ENCODE measurements around the gene BEGAIN. TPM values are rescaled to one million over a fixed set of nuclear protein-coding genes. Genes with fewer than 3 reads are reported as not detected.

BEGAIN gene
- total and polyA plus RNA-seq, 9 of the 15 experiments (the other 6 are each of a cell fraction or from before 2014, with no cell fraction given) = 0.07 to 0.68 (median 0.55) TPM; not detected in 3

DNA sequence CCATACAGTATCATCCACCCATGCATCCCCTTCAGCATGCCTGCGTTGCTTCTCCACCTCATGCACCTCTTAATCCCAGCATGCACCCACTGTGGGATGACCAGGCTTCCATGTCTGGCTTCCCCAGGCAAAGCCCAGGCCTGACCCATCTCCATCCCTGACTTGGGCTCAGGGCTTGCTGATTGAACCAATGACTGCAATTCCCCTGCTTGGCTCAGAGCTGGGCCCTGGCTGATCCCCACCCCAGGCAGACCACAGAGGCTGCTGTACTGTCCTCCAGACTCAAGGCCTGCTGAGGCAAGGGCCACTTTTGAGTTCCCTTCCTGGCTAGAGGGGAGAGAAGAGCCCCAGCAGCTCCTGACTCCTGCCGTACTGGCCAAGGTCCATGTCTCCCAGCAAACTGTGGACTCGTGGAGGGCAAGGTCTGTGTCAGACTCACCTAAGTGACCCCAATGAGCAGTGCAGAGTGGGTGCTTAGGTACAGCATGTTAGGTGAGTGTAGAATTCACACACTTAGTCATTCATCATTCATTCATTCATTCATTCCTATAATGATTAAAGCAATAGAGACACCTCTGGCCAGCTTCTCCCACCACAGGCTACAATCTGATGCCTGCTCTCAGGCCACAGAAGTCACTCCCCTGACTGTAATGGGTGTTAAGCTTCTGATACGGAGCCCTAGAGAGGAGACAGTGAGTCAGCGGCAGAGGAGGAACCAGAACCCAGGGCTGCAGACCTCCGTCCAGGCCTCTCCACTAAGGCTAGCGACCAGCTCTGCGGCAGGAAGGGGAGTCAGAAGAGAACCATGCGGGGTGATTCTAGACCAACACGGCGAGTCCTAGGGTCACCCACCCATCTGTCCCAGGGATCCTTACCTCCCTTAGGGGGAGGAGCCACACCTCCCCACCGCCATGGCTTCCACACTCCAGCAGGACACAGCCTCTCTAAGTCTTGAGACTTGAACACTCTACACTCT, 2.9 kb downstream of the BEGAIN start (continued):
- TF ChIP-seq, protein P1, sequence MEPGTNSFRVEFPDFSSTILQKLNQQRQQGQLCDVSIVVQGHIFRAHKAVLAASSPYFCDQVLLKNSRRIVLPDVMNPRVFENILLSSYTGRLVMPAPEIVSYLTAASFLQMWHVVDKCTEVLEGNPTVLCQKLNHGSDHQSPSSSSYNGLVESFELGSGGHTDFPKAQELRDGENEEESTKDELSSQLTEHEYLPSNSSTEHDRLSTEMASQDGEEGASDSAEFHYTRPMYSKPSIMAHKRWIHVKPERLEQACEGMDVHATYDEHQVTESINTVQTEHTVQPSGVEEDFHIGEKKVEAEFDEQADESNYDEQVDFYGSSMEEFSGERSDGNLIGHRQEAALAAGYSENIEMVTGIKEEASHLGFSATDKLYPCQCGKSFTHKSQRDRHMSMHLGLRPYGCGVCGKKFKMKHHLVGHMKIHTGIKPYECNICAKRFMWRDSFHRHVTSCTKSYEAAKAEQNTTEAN (CRISPR knock-in tag; IDR thresholded peaks at IDR 0.05) = no peak
- TF ChIP-seq KDM1A (IDR thresholded peaks at IDR 0.05) = peak; percentile 68 to 73; a peak in 3 of 4 replicates
- TF ChIP-seq, protein P2, sequence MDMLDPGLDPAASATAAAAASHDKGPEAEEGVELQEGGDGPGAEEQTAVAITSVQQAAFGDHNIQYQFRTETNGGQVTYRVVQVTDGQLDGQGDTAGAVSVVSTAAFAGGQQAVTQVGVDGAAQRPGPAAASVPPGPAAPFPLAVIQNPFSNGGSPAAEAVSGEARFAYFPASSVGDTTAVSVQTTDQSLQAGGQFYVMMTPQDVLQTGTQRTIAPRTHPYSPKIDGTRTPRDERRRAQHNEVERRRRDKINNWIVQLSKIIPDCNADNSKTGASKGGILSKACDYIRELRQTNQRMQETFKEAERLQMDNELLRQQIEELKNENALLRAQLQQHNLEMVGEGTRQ (CRISPR knock-in tag; IDR thresholded peaks at IDR 0.05) = no peak
- no peak for TF ChIP-seq ESRRA (IDR thresholded peaks at IDR 0.05; ENCODE audit: borderline replicate concordance, low read depth)
- no peak for TF ChIP-seq EGR1 (conservative IDR thresholded peaks at IDR 0.05)
- TF ChIP-seq, protein P3, sequence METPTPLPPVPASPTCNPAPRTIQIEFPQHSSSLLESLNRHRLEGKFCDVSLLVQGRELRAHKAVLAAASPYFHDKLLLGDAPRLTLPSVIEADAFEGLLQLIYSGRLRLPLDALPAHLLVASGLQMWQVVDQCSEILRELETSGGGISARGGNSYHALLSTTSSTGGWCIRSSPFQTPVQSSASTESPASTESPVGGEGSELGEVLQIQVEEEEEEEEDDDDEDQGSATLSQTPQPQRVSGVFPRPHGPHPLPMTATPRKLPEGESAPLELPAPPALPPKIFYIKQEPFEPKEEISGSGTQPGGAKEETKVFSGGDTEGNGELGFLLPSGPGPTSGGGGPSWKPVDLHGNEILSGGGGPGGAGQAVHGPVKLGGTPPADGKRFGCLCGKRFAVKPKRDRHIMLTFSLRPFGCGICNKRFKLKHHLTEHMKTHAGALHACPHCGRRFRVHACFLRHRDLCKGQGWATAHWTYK (CRISPR knock-in tag; IDR thresholded peaks at IDR 0.05) = no peak
- 0 out of 2 replicates have a peak, but pooled peaks have one; percentile 20 for TF ChIP-seq NCOR1 (IDR thresholded peaks at IDR 0.05)
- no peak for TF ChIP-seq POLR2A (conservative IDR thresholded peaks at IDR 0.05)
- TF ChIP-seq, protein P4, sequence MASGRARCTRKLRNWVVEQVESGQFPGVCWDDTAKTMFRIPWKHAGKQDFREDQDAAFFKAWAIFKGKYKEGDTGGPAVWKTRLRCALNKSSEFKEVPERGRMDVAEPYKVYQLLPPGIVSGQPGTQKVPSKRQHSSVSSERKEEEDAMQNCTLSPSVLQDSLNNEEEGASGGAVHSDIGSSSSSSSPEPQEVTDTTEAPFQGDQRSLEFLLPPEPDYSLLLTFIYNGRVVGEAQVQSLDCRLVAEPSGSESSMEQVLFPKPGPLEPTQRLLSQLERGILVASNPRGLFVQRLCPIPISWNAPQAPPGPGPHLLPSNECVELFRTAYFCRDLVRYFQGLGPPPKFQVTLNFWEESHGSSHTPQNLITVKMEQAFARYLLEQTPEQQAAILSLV (tag; IDR thresholded peaks at IDR 0.05) = no peak
- TF ChIP-seq HLTF (IDR thresholded peaks at IDR 0.05) = no peak
- TF ChIP-seq NR1H2 (CRISPR knock-in tag; IDR thresholded peaks at IDR 0.05) = no peak
- TF ChIP-seq KLF13 (tag; IDR thresholded peaks at IDR 0.05; ENCODE audit: borderline replicate concordance, low read depth) = no peak
- TF ChIP-seq FOSL1 (tag; conservative IDR thresholded peaks at IDR 0.05) = peak; percentile 48; the same call in 1 of the 2 replicates
- TF ChIP-seq ZNF143 (CRISPR knock-in tag; IDR thresholded peaks at IDR 0.05) = no peak
- no peak for TF ChIP-seq MAFG (tag; conservative IDR thresholded peaks at IDR 0.05)
- TF ChIP-seq ZSCAN29 (IDR thresholded peaks at IDR 0.05) = no peak
- no peak for TF ChIP-seq ILK (tag; IDR thresholded peaks at IDR 0.05; ENCODE audit: borderline replicate concordance, low read depth)
- TF ChIP-seq ILF3 (IDR thresholded peaks at IDR 0.05; ENCODE audit: borderline replicate concordance) = no peak
- TF ChIP-seq MYBL2 (IDR thresholded peaks at IDR 0.05; ENCODE audit: low read depth) = no peak
- no peak for TF ChIP-seq MYBL2 (CRISPR knock-in tag; IDR thresholded peaks at IDR 0.05; ENCODE audit: borderline replicate concordance)
- peak; percentile 65 for TF ChIP-seq TCF3 (CRISPR knock-in tag; IDR thresholded peaks at IDR 0.05)
- TF ChIP-seq ZC3H8 (IDR thresholded peaks at IDR 0.05) = no peak
- no peak for TF ChIP-seq CHD2 (IDR thresholded peaks at IDR 0.05; ENCODE audit: low read depth, low read length)
- no peak for TF ChIP-seq NFE2L1 (tag; IDR thresholded peaks at IDR 0.05; ENCODE audit: borderline replicate concordance, low read depth)
- TF ChIP-seq KLF10 (CRISPR knock-in tag; IDR thresholded peaks at IDR 0.05) = no peak
- TF ChIP-seq EHMT2 (IDR thresholded peaks at IDR 0.05) = no peak
- TF ChIP-seq RUNX1 (IDR thresholded peaks at IDR 0.05; ENCODE audit: low read depth) = no peak

Data from K562 (cell line).